ENCODE data around the gene LY6G6F.

LY6G6F gene

GRCh38 chr6:31730631-31731086 is 24.0 kb downstream of the LY6G6F start:
- TF ChIP-seq CTCF (IDR thresholded peaks at IDR 0.05; ENCODE audit: low read length) (no peak), EZH2 (optimal IDR thresholded peaks at IDR 0.05; ENCODE audit: low read depth, low read length) (no peak), EZH2phosphoT487 (IDR thresholded peaks at IDR 0.05; ENCODE audit: low read length) (no peak)
- no peaks in the 10 kb centered on the region for H3K9me2 ChIP-seq (replicated peaks; ENCODE audit: insufficient read depth, low read length)
- peaks cover 40% of the 10 kb centered on the region for H3K4me1 ChIP-seq (ENCODE audit: low read length)
- H3K36me3 ChIP-seq (replicated peaks; ENCODE audit: insufficient read depth, low read length) = peaks cover 10% of the 10 kb centered on the region
- peak overlapping the region; percentile 86; the same call in 1 of the 2 replicates for H3K27ac ChIP-seq (ENCODE audit: low read length)
- no peak overlapping the region for H3K4me3 ChIP-seq (ENCODE audit: low read length)
- H3K9me3 ChIP-seq (replicated peaks; ENCODE audit: insufficient read depth, low read length) = no peaks in the 10 kb centered on the region
- H3F3A ChIP-seq (ENCODE audit: insufficient read depth, low read length) = peaks cover 75% of the 10 kb centered on the region
- H2AFZ ChIP-seq (ENCODE audit: low read length) = no peak overlapping the region
- peaks cover 42% of the 10 kb centered on the region for H3K79me2 ChIP-seq (ENCODE audit: low read length)
- H4K20me1 ChIP-seq (ENCODE audit: insufficient read depth, low read length) = no peaks in the 10 kb centered on the region
- H3K9ac ChIP-seq (ENCODE audit: low read length) = no peak overlapping the region
- peak overlapping the region; percentile 93; the same call in 1 of the 2 replicates for H3K4me2 ChIP-seq (ENCODE audit: low read depth, low read length)
- DNase-seq = no peak
- no peaks in the 10 kb centered on the region for H3K27me3 ChIP-seq (replicated peaks; ENCODE audit: insufficient read depth, low read length)

GRCh38 chr6:31732029-31732428 is 25.4 kb downstream of the LY6G6F start:
- peaks cover 10% of the 10 kb centered on the region for H3K36me3 ChIP-seq (replicated peaks; ENCODE audit: insufficient read depth, low read length)
- H3K9ac ChIP-seq (ENCODE audit: low read length) = no peak overlapping the region
- H3K4me2 ChIP-seq (ENCODE audit: low read depth, low read length) = no peak overlapping the region

GRCh38 chr6:31733734-31734133 is 27.1 kb downstream of the LY6G6F start:
- peaks cover 36% of the 10 kb centered on the region for H3K4me1 ChIP-seq (ENCODE audit: low read length)
- H3K4me3 ChIP-seq (ENCODE audit: low read length) = peak overlapping the region; percentile 84; the same call in 1 of the 2 replicates

More at GRCh38 chr6:31732029-31732428, 25.4 kb downstream of the LY6G6F start:
- H4K20me1 ChIP-seq (ENCODE audit: insufficient read depth, low read length) = no peaks in the 10 kb centered on the region
- H3K27ac ChIP-seq (ENCODE audit: low read length) = peak overlapping the region; percentile 5; the same call in 1 of the 2 replicates
- peaks cover 56% of the 10 kb centered on the region for H3K79me2 ChIP-seq (ENCODE audit: low read length)
- no peaks in the 10 kb centered on the region for H3K9me3 ChIP-seq (replicated peaks; ENCODE audit: insufficient read depth, low read length)
- no peaks in the 10 kb centered on the region for H3K27me3 ChIP-seq (replicated peaks; ENCODE audit: insufficient read depth, low read length)
- H3K4me3 ChIP-seq (ENCODE audit: low read length) = no peak overlapping the region
- peaks cover 39% of the 10 kb centered on the region for H3K4me1 ChIP-seq (ENCODE audit: low read length)
- TF ChIP-seq EZH2 (optimal IDR thresholded peaks at IDR 0.05; ENCODE audit: low read depth, low read length) (no peak), CTCF (IDR thresholded peaks at IDR 0.05; ENCODE audit: low read length) (no peak), EZH2phosphoT487 (IDR thresholded peaks at IDR 0.05; ENCODE audit: low read length) (no peak)
- H3F3A ChIP-seq (ENCODE audit: insufficient read depth, low read length) = peaks cover 74% of the 10 kb centered on the region
- H3K9me2 ChIP-seq (replicated peaks; ENCODE audit: insufficient read depth, low read length) = no peaks in the 10 kb centered on the region
- H2AFZ ChIP-seq (ENCODE audit: low read length) = no peak overlapping the region
- DNase-seq = no peak

More at GRCh38 chr6:31733734-31734133, 27.1 kb downstream of the LY6G6F start:
- H3F3A ChIP-seq (ENCODE audit: insufficient read depth, low read length) = peaks cover 75% of the 10 kb centered on the region
- no peaks in the 10 kb centered on the region for H4K20me1 ChIP-seq (ENCODE audit: insufficient read depth, low read length)
- H2AFZ ChIP-seq (ENCODE audit: low read length) = no peak overlapping the region
- H3K9me2 ChIP-seq (replicated peaks; ENCODE audit: insufficient read depth, low read length) = no peaks in the 10 kb centered on the region
- peak overlapping the region; percentile 98; the same call in 1 of the 2 replicates for H3K27ac ChIP-seq (ENCODE audit: low read length)
- peaks cover 51% of the 10 kb centered on the region for H3K79me2 ChIP-seq (ENCODE audit: low read length)
- H3K36me3 ChIP-seq (replicated peaks; ENCODE audit: insufficient read depth, low read length) = peaks cover 10% of the 10 kb centered on the region
- H3K9ac ChIP-seq (ENCODE audit: low read length) = peak overlapping the region; percentile 91; the same call in 1 of the 2 replicates
- TF ChIP-seq CTCF (IDR thresholded peaks at IDR 0.05; ENCODE audit: low read length) = no peak
- no peak for TF ChIP-seq EZH2phosphoT487 (IDR thresholded peaks at IDR 0.05; ENCODE audit: low read length)
- TF ChIP-seq EZH2 (optimal IDR thresholded peaks at IDR 0.05; ENCODE audit: low read depth, low read length) = no peak
- no peaks in the 10 kb centered on the region for H3K9me3 ChIP-seq (replicated peaks; ENCODE audit: insufficient read depth, low read length)
- no peak for DNase-seq
- no peaks in the 10 kb centered on the region for H3K27me3 ChIP-seq (replicated peaks; ENCODE audit: insufficient read depth, low read length)
- peak overlapping the region; percentile 99 for H3K4me2 ChIP-seq (ENCODE audit: low read depth, low read length)

Measured in MM.1S (cell line).